Medulla oblongata (tissue), 1 donor: Measurements from ENCODE around the gene CYFIP2.
"Not testable (repeated sequence)": the region's sequence is repeated elsewhere in the genome, so short reads cannot be mapped to it uniquely, and the experiment has no call there.

Experiments used
- DNase-seq: peaks from one replicate; pipeline ENCODE4 v3.0.0-alpha.2; 2015; ENCODE audit errors: extremely low spot score

The CYFIP2 gene

GRCh38 chr5:157265714-157266285 lies at the start of gene CYFIP2:
TSS of gene CYFIP2 (plus strand) at chr5:157266123. CDS start at chr5:157285362, 19,239 bp downstream.
- peak; percentile 63 for DNase-seq

GRCh38 chr5:157216391-157217142 lies 49.4 kb upstream of the CYFIP2 start:
- no peak for DNase-seq

- DNase-seq, result no peak
These were observed 48.5 kb upstream of the CYFIP2 start for GRCh38 chr5:157217289-157218024.

GRCh38 chr5:157219491-157220271 lies 46.2 kb upstream of the CYFIP2 start:
- DNase-seq, result no peak

DNA sequence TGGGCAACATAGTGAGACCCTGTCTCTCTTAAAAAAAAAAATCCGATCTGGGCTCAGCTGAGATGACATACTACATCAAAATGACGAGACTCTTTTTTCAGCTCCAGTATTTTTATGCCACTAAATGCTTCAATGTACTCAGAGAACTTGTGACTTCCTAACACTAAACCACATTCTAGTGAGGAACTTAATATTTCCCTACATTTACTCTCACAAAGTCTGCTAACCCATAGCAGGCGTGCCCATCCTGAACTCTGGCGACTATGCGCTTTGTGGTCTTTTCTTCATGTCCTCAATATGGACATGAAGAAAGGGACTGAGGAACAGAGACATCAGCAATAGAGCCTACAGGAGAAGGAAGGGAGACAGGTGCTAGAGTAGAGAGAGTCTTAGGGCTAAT lies 44.0 kb upstream of the CYFIP2 start:
- DNase-seq, result no peak

DNA sequence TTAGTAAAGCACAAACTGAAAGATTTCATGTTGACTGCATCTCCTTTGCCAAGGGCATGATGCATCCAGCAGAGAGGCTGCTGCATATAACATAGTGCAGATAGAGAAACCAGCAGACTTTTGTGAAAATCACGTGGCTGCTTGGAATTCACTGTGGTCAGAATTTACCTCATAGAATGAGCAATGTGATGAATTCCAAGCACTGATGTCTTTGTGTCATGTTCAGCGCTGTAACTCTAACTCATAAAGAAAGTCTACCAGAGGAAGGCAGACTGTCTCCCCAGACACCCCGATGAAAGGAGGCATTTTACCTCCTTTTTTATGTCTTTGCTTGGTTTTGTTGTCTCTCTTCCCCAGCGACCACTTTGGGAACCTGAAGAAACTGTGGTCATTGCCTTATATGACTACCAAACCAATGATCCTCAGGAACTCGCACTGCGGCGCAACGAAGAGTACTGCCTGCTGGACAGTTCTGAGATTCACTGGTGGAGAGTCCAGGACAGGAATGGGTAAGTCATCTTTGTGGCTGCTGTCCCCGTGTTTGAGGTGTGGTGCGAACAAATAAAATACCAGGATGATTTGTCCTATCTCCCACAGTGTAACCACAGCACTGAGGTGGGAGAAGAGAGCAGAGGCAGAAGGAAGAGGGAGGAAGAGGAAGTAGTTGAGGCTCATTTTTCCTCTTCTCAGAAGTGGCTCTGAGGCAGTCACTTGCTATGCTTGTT lies 43.3 kb upstream of the CYFIP2 start:
- no peak for DNase-seq

- DNase-seq, result no peak
These were observed 40.2 kb upstream of the CYFIP2 start for GRCh38 chr5:157225469-157226422.

- no peak for DNase-seq
These were observed 35.3 kb upstream of the CYFIP2 start for GRCh38 chr5:157230610-157231009.

GRCh38 chr5:157232706-157233105 lies 33.2 kb upstream of the CYFIP2 start:
- no peak for DNase-seq

- DNase-seq, result no peak
These were observed 32.4 kb upstream of the CYFIP2 start for GRCh38 chr5:157233515-157233914.

GRCh38 chr5:157236423-157236822 lies 29.5 kb upstream of the CYFIP2 start:
- DNase-seq, result no peak

GRCh38 chr5:157241483-157241882 lies 24.4 kb upstream of the CYFIP2 start:
- DNase-seq, result no peak

- not testable (repeated sequence) for DNase-seq
These were observed 21.2 kb upstream of the CYFIP2 start for GRCh38 chr5:157244704-157245103.

GRCh38 chr5:157245476-157245875 lies 20.4 kb upstream of the CYFIP2 start:
- DNase-seq, result no peak

- no peak for DNase-seq
These were observed 20.0 kb upstream of the CYFIP2 start for GRCh38 chr5:157245886-157246285.

DNA sequence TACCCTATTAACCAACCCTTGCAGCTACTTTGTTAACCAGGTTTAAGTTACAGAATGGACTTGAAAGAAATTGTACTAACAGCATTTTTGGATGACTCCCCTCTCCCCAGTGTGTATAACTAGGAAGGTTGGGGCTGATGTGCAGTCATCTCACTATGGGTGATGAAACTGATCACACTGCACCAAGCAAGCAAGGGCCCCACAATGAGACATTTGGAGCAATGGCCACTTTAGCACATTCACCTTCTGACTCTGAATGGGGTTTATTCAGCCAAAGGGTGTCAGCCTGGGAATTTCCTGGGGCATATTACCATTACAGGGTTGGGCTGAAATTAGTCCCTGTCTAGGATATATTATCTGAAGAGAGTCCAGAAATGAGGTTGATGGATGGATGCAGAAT lies 18.7 kb upstream of the CYFIP2 start:
- no peak for DNase-seq

GRCh38 chr5:157248821-157249470 lies 17.0 kb upstream of the CYFIP2 start:
- no peak for DNase-seq

DNA sequence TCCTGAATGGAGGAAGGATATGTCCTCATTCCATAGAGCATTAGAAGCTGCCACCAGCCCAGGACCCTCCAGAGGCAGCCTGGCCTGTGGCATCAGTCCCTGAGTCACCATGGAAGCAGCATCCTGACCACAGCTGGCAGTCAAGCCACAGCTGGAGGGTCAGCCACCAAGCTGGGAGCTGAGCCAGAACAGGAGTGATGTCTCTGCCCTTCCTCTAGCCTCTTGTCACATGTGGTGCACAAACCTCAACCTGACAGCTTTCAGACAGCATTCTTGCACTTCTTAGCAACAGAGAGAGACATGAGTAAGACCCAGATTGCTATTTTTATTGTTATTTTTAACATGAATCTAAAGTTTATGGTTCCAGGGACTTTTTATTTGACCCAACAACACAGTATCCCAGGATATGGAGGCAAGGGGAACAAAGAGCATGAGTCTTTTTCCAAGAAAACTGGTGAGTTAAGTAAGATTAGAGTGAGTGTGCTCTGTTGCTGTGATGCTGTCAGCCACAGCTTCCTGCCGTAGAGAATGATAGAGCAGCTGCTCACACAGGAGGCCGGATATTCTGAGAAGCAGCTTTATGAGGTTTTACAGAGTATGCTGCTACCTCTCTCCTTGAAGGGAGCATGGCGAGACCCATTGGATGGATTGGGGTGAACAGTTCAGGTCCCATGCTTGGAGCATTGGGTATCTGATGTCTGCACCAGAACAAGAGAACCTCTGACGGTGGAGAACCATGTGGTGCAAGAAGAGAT lies 13.0 kb upstream of the CYFIP2 start:
- no peak for DNase-seq

DNA sequence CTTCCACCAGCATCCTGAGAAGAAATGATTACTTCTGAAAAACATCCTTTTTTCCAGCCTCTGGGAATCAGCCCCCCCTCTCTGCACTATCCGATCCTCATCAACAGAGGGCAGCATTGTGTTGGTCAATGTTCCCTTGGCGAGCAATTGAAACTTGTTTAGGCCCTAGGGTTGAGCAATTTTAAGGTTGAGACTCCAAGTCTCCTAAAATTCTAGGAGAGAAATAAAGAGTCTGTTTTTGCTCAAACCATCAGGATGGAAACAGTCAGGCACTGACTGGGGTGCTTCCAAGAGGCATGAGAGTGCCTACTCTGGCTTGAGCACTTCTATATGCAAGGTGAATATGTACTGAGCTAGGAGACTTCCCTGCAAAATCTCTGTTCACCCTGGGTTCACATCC lies 12.4 kb upstream of the CYFIP2 start:
- DNase-seq, result peak; percentile 79
